ENCODE results near the gene RAP1B. TPM values are rescaled to one million over a fixed set of nuclear protein-coding genes. Genes with fewer than 3 reads are reported as not detected.
A peak's percentile ranks its signal among the peaks of the same experiment; 100 is the strongest.

RAP1B gene
- total and polyA plus RNA-seq, 2 of the 13 experiments (the other 11 are each of a cell fraction or from before 2014, with no cell fraction given) = 71.1 to 92.7 TPM

GRCh38 chr12:68610370-68611093 is at the start of gene RAP1B (continued):
- TF ChIP-seq ZNF775 (CRISPR knock-in tag; IDR thresholded peaks at IDR 0.05; ENCODE audit: borderline replicate concordance) (0 out of 2 replicates have a peak, but pooled peaks have one; percentile 38), ZNF564 (CRISPR knock-in tag; IDR thresholded peaks at IDR 0.05) (no peak), RBFOX2 (IDR thresholded peaks at IDR 0.05; ENCODE audit: low read depth, low read length) (peak; percentile 88), HNRNPL (IDR thresholded peaks at IDR 0.05; ENCODE audit: low read depth, low read length) (0 out of 2 replicates have a peak, but pooled peaks have one; percentile 25), NFIB (CRISPR knock-in tag; IDR thresholded peaks at IDR 0.05; ENCODE audit: borderline replicate concordance) (no peak), CREB1 (IDR thresholded peaks at IDR 0.05) (peak; percentile 50), CREB1 (CRISPR knock-in tag; IDR thresholded peaks at IDR 0.05) (no peak), SUZ12 (IDR thresholded peaks at IDR 0.05; ENCODE audit: low read depth, low read length) (no peak), ZNF264 (CRISPR knock-in tag; IDR thresholded peaks at IDR 0.05) (peak; percentile 58; the same call in 1 of the 2 replicates), KLF12 (CRISPR knock-in tag; IDR thresholded peaks at IDR 0.05; ENCODE audit: borderline replicate concordance) (peak; percentile 28; the same call in 1 of the 2 replicates), ZMYM3 (CRISPR knock-in tag; IDR thresholded peaks at IDR 0.05) (0 out of 2 replicates have a peak, but pooled peaks have one; percentile 34), ZBTB38 (CRISPR knock-in tag; IDR thresholded peaks at IDR 0.05) (0 out of 2 replicates have a peak, but pooled peaks have one; percentile 63), ETV6 (CRISPR knock-in tag; conservative IDR thresholded peaks at IDR 0.05) (0 out of 2 replicates have a peak, but pooled peaks have one; percentile 75), SP4 (CRISPR knock-in tag; IDR thresholded peaks at IDR 0.05) (peak; percentile 63), THAP9 (CRISPR knock-in tag; IDR thresholded peaks at IDR 0.05; ENCODE audit: borderline replicate concordance) (peak; percentile 68; the same call in 1 of the 2 replicates), ZNF703 (CRISPR knock-in tag; IDR thresholded peaks at IDR 0.05; ENCODE audit: borderline replicate concordance) (peak; percentile 41; the same call in 1 of the 2 replicates), HES4 (CRISPR knock-in tag; IDR thresholded peaks at IDR 0.05; ENCODE audit: borderline replicate concordance) (peak; percentile 81), ZBTB21 (CRISPR knock-in tag; IDR thresholded peaks at IDR 0.05) (peak; percentile 61), POLR2A (IDR thresholded peaks at IDR 0.05; ENCODE audit: insufficient read depth in 1 of 2, low read depth in 2 of 2, low read length in 2 of 2) (peak; percentile 92)
- TF ChIP-seq, protein P1, sequence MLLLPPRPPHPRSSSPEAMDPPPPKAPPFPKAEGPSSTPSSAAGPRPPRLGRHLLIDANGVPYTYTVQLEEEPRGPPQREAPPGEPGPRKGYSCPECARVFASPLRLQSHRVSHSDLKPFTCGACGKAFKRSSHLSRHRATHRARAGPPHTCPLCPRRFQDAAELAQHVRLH (CRISPR knock-in tag; IDR thresholded peaks at IDR 0.05; ENCODE audit: borderline replicate concordance, low read depth) = peak; percentile 54; the same call in 1 of the 2 replicates
- TF ChIP-seq, protein P2, sequence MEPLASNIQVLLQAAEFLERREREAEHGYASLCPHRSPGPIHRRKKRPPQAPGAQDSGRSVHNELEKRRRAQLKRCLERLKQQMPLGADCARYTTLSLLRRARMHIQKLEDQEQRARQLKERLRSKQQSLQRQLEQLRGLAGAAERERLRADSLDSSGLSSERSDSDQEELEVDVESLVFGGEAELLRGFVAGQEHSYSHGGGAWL (CRISPR knock-in tag; IDR thresholded peaks at IDR 0.05) = peak; percentile 79; the same call in 1 of the 2 replicates
- TF ChIP-seq, protein P3, sequence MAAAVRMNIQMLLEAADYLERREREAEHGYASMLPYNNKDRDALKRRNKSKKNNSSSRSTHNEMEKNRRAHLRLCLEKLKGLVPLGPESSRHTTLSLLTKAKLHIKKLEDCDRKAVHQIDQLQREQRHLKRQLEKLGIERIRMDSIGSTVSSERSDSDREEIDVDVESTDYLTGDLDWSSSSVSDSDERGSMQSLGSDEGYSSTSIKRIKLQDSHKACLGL (CRISPR knock-in tag; IDR thresholded peaks at IDR 0.05) = peak; percentile 21; the same call in 1 of the 2 replicates
- TF ChIP-seq, protein P4, sequence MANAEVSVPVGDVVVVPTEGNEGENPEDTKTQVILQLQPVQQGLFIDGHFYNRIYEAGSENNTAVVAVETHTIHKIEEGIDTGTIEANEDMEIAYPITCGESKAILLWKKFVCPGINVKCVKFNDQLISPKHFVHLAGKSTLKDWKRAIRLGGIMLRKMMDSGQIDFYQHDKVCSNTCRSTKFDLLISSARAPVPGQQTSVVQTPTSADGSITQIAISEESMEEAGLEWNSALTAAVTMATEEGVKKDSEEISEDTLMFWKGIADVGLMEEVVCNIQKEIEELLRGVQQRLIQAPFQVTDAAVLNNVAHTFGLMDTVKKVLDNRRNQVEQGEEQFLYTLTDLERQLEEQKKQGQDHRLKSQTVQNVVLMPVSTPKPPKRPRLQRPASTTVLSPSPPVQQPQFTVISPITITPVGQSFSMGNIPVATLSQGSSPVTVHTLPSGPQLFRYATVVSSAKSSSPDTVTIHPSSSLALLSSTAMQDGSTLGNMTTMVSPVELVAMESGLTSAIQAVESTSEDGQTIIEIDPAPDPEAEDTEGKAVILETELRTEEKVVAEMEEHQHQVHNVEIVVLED (CRISPR knock-in tag; IDR thresholded peaks at IDR 0.05; ENCODE audit: borderline replicate concordance) = peak; percentile 67
- TF ChIP-seq, protein P5, sequence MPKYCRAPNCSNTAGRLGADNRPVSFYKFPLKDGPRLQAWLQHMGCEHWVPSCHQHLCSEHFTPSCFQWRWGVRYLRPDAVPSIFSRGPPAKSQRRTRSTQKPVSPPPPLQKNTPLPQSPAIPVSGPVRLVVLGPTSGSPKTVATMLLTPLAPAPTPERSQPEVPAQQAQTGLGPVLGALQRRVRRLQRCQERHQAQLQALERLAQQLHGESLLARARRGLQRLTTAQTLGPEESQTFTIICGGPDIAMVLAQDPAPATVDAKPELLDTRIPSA (CRISPR knock-in tag; IDR thresholded peaks at IDR 0.05; ENCODE audit: borderline replicate concordance) = peak; percentile 53; the same call in 1 of the 2 replicates

Measured in HepG2 (cell line).